Uterus (tissue), 4 donors: Measurements from ENCODE around the gene METTL25. TPM values are rescaled to one million over a fixed set of nuclear protein-coding genes. Genes with fewer than 3 reads are reported as not detected.

Source experiments
- DNase-seq, 2 donors: peaks; one replicate each; pipeline ENCODE4 v3.0.0-alpha.2; 2019 to 2020
- H3K27ac ChIP-seq, 2 donors: fragments of 200-600 bp; sonication (generic); 1 replicate in 1 of 2; 2 replicates in 1 of 2; pipeline ENCODE4 v1.5.1; 2016 to 2018
- H3K27me3 ChIP-seq, 2 donors: fragments of 200-600 bp; sonication (generic); one replicate each; pipeline ENCODE4 v1.5.1; 2018 to 2019; ENCODE audit warnings: control low read depth in 1 of 2
- H3K36me3 ChIP-seq, 2 donors: fragments of 200-600 bp; sonication (generic); one replicate each; pipeline ENCODE4 v1.5.1; 2019; ENCODE audit warnings: control low read depth in 1 of 2
- H3K4me1 ChIP-seq, 2 donors: fragments of 200-600 bp; sonication (generic); one replicate each; pipeline ENCODE4 v1.5.1; 2018 to 2019; ENCODE audit warnings: control low read depth in 1 of 2
- H3K4me3 ChIP-seq, 2 donors: fragments of 200-600 bp; sonication (generic); 1 replicate in 1 of 2; 2 replicates in 1 of 2; pipeline ENCODE4 v1.5.1; 2018 to 2019; ENCODE audit warnings: mild to moderate bottlenecking in 1 of 2
- H3K9me3 ChIP-seq, 2 donors: fragments of 200-600 bp; sonication (generic); one replicate each; pipeline ENCODE4 v1.5.1; 2019; ENCODE audit warnings: control low read depth in 1 of 2
- POLR2A ChIP-seq, 2 donors: fragments of 450-650 bp; IDR thresholded peaks; one replicate each; pipeline ENCODE4 v1.6.1; 2016; ENCODE audit warnings: antibody characterized with exemption in 2 of 2, mild to moderate bottlenecking in 1 of 2, moderate library complexity in 1 of 2
- intact Hi-C: fragments of 100-400 bp; cut with DNase I; formaldehyde crosslinking; loops from one replicate; pipeline ENCODE4 v1.15.1; 2023; ENCODE audit warnings: low total_unique reads
- total RNA-seq, 4 donors: library from RNA; depleted of rRNA in 3 of 4; stranded (reverse); fragments of >200 nt in 3 of 4; gene quantifications; one replicate each; pipeline versions ENCODE4 v1.1.0 to v1.2.4, GENCODE V29; 2014 to 2023
- TF ChIP-seq, protein P1 (sequence below), 4 experiments: fragments of 200-600 bp in 2 of 4; fragments of 450-650 bp in 2 of 4; sonication (generic) in 2 of 4; IDR thresholded peaks; one replicate each; pipeline ENCODE4 v1.5.1; 2016 to 2019; ENCODE audit warnings: antibody characterized with exemption in 4 of 4, mild to moderate bottlenecking in 2 of 4, moderate library complexity in 1 of 4
- donor health status: DM: yes; HTN: yes; CAD: no.

METTL25 gene
- total RNA-seq, 4 donors from 2014 or later = 22.6 to 48.7 (median 32.8) TPM

DNA sequence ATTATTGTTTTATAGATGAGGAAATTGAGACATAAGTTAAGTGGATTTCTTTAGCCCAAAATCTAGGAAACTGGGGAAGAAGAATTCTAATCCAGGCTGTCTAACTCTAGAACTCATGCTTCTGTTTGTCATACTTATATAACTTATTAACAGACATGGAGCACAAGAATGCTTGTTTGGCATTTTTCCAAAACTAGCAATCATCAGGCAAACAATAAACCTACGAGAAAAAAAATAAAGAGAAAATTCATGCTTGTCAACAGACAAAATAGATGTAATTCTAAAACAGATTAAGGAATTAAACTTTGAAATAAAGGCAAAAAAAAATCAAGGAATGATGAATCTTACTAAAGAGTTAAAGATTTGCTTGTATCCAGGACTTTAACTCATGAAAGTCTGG is 103.1 kb downstream of the METTL25 start:
- H3K9me3 ChIP-seq = no peaks in the 10 kb centered on the region
- H3K27me3 ChIP-seq = no peaks in the 10 kb centered on the region
- no peak overlapping the region for H3K27ac ChIP-seq
- H3K4me1 ChIP-seq = no peaks in the 10 kb centered on the region
- no peaks in the 10 kb centered on the region for H3K36me3 ChIP-seq
- TF ChIP-seq, protein P1, sequence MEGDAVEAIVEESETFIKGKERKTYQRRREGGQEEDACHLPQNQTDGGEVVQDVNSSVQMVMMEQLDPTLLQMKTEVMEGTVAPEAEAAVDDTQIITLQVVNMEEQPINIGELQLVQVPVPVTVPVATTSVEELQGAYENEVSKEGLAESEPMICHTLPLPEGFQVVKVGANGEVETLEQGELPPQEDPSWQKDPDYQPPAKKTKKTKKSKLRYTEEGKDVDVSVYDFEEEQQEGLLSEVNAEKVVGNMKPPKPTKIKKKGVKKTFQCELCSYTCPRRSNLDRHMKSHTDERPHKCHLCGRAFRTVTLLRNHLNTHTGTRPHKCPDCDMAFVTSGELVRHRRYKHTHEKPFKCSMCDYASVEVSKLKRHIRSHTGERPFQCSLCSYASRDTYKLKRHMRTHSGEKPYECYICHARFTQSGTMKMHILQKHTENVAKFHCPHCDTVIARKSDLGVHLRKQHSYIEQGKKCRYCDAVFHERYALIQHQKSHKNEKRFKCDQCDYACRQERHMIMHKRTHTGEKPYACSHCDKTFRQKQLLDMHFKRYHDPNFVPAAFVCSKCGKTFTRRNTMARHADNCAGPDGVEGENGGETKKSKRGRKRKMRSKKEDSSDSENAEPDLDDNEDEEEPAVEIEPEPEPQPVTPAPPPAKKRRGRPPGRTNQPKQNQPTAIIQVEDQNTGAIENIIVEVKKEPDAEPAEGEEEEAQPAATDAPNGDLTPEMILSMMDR (IDR thresholded peaks at IDR 0.05) = no peak
- no peak for TF ChIP-seq POLR2A (IDR thresholded peaks at IDR 0.05)
- intact Hi-C loops = no loop called here
- H3K4me3 ChIP-seq = no peak overlapping the region
- no peak for DNase-seq

DNA sequence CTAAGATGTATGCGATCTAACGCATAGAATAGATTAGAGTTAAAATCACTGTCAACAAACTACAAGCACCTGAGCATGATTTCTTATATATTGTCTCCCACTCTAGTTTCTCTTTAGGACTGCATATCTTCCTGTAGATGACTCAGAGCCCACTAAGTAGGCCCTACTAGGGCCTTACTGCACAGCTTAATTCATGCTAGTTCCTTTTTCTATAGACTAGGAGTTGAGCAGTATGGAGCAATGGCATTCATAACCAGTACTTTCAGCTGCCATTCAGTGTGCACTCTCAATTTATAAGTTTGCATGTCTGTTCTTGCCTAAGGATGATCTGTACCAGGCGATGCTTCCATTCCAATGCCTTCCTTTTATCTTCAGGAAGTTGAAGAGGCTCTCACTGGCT is 103.5 kb downstream of the METTL25 start:
- no peak for DNase-seq
- Histone ChIP-seq H3K9me3 (no peaks in the 10 kb centered on the region), H3K27me3 (no peaks in the 10 kb centered on the region), H3K27ac (no peak overlapping the region), H3K36me3 (no peaks in the 10 kb centered on the region), H3K4me3 (no peak overlapping the region), H3K4me1 (no peaks in the 10 kb centered on the region)
- intact Hi-C loops = no loop called here
- TF ChIP-seq, protein P1 (IDR thresholded peaks at IDR 0.05) = no peak
- no peak for TF ChIP-seq POLR2A (IDR thresholded peaks at IDR 0.05)

DNA sequence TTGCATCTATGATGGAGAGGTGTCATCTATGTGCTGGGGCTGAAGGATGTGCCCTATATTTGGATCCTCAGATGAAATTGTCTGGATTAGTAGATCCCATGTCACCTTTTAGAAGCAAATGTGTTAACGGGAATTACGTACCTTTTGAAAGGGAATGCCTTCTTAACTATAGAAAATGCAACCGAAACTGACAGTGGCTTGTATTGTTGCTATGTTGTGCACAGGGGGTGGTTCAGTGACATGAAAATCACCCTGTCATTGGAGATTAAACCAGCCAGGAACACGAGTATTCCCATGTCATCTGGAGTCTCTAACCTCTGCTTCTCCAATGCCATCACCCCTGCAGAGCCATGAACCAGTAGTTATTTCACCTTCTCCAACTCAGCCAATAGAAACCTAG is 110.2 kb downstream of the METTL25 start:
- intact Hi-C loops = no loop called here
- no peak for TF ChIP-seq POLR2A (IDR thresholded peaks at IDR 0.05)
- TF ChIP-seq, protein P1 (IDR thresholded peaks at IDR 0.05) = no peak
- Histone ChIP-seq H3K27me3 (no peaks in the 10 kb centered on the region), H3K27ac (no peak overlapping the region), H3K4me1 (no peaks in the 10 kb centered on the region), H3K36me3 (no peaks in the 10 kb centered on the region), H3K4me3 (no peak overlapping the region), H3K9me3 (no peaks in the 10 kb centered on the region)
- no peak for DNase-seq

DNA sequence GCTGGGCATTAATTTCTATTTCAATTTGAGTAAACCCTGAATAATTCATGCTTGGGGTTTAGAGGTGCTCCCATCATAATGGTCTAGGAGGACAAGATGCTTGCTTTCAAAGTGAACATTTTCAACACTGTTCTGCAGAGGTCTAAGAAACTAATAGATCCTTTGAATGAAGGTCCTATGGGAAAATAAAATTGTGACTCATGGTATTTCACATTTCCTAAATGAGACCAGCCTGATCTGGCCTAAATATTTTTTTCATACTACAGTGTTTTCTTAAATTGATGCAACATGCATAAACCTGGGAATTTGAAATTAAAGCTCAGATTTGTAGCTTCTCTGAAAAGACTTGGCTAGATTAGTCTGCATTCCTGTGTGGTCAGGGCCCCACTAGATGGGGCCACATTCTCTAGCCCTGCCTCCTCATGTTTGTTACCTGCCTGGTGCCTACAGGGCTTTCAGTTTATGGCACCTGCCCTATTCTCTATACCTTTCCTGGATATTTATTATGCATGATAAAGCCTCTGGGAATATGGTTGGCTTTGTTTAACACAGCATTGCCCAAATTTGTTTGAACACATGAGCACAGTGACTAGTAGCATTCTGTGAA is 112.7 kb downstream of the METTL25 start:
- no peaks in the 10 kb centered on the region for H3K27me3 ChIP-seq
- no peaks in the 10 kb centered on the region for H3K36me3 ChIP-seq
- DNase-seq = no peak
- no peak overlapping the region for H3K4me3 ChIP-seq
- no peak for TF ChIP-seq POLR2A (IDR thresholded peaks at IDR 0.05)
- TF ChIP-seq, protein P1 (IDR thresholded peaks at IDR 0.05) = no peak
- intact Hi-C loops = no loop called here
- no peaks in the 10 kb centered on the region for H3K4me1 ChIP-seq
- no peak overlapping the region for H3K27ac ChIP-seq
- H3K9me3 ChIP-seq = no peaks in the 10 kb centered on the region

DNA sequence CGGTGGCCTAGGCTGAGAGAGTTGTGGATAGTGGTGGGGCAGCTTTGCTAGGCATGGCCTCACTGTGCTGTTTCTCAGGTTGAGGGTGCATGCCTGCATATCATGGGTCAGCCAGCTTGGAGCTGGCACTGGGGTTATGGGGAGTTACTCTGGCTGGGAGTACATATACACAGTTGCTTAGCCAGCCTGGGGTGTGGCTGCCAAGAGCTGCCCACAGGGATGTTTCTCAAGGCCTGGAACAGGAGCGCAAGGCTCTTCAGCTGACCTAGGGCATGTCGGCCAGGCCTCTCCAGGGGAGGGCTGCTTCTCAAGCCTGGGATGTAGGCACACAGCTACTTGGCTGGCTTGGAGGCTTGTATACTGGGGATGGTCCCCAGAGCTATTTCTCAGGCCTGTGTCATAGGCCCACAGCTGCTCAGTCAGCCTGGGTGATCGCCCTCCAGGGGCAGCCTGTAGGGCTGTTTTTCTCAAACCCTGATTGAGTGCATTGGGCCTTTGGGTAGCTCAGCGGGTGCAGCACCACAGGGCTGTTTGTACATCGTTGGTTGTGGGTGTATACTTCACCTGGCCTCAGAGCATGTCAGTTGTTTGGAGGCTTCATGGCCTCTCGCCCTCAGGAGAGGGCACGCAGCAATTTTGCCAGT is 114.9 kb downstream of the METTL25 start:
- H3K27me3 ChIP-seq = no peaks in the 10 kb centered on the region
- intact Hi-C loops = no loop called here
- no peaks in the 10 kb centered on the region for H3K4me1 ChIP-seq
- TF ChIP-seq, protein P1 (IDR thresholded peaks at IDR 0.05) = no peak
- no peak for TF ChIP-seq POLR2A (IDR thresholded peaks at IDR 0.05)
- DNase-seq = no peak
- no peaks in the 10 kb centered on the region for H3K9me3 ChIP-seq
- no peaks in the 10 kb centered on the region for H3K36me3 ChIP-seq
- H3K4me3 ChIP-seq = no peak overlapping the region
- H3K27ac ChIP-seq = no peak overlapping the region
